Fibroblast of mammary gland (primary cell): ENCODE measurements around the gene MAGEA9.
"Not testable (repeated sequence)": the region's sequence is repeated elsewhere in the genome, so short reads cannot be mapped to it uniquely, and the experiment has no call there.

Source experiments
- DNase-seq: peaks from one replicate; pipeline ENCODE4 v3.0.0-alpha.2; 2010; ENCODE audit warnings: low read depth
- H3K4me3 ChIP-seq: 2 replicates; pipeline ENCODE4 v1.5.1; 2011; ENCODE audit warnings: low read depth, mild to moderate bottlenecking, low read length, moderate library complexity; ENCODE audit not compliant: control insufficient read depth
- CTCF ChIP-seq: conservative IDR thresholded peaks from 2 replicates; pipeline ENCODE4 v1.5.1; 2011; ENCODE audit warnings: low read depth, low read length, inconsistent platforms; ENCODE audit not compliant: control insufficient read depth, insufficient read depth

The MAGEA9 gene, protein sequence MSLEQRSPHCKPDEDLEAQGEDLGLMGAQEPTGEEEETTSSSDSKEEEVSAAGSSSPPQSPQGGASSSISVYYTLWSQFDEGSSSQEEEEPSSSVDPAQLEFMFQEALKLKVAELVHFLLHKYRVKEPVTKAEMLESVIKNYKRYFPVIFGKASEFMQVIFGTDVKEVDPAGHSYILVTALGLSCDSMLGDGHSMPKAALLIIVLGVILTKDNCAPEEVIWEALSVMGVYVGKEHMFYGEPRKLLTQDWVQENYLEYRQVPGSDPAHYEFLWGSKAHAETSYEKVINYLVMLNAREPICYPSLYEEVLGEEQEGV

GRCh38 chrX:149781727-149782126 lies at the start of gene MAGEA9:
Gene MAGEA9, plus strand, starts transcription at chrX:149781930. Its CDS starts 4,281 bp downstream, at chrX:149786211.
- DNase-seq, H3K4me3 ChIP-seq: not testable (repeated sequence)

GRCh38 chrX:149742269-149742668 lies 39.5 kb upstream of the MAGEA9 start:
- not testable (repeated sequence) for DNase-seq, H3K4me3 ChIP-seq

GRCh38 chrX:149746390-149747007 lies 35.2 kb upstream of the MAGEA9 start:
- not testable (repeated sequence) for DNase-seq, H3K4me3 ChIP-seq

DNA sequence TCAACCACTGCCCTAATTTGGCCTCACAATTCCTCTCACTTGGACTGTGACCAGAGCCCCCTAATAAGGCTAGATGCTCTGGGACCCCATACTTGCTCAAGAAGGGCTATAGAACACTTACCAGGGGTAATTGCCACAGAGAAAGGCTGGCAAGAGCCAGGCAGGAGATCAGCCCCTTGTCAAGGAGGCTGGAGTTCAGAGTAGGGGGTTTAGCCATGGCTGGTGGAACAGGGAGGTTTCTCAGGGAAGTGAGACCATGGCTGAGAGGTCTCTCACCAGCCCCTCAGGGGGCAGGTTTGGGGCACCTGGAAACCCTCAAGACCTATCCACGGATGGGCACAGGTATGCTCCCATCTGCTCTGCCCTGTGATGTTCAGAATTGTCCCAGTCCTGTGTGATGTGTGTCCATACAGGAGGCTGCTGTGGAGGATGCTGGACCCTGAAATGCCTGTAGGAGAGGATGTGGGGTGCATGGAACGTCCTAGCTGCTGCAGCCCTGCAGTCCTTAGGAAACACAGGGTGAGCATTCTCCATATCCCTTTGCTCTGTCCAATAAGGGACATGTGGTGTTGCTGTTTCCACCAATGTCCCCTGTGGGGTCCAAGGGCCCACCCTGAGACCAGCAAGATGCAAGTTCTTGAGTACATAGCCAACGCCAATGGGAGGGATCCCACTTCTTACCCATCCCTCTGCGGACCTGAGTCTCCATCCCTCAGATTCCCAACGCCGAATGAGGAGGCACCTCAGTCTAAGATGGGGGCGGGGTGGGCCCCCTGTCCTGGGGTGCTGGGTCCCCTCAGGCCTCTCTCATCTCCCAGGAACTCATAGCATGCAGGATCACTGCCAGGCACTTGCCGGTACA lies 24.3 kb upstream of the MAGEA9 start:
- no peak for TF ChIP-seq CTCF
- DNase-seq: no peak
- no peak overlapping the region for H3K4me3 ChIP-seq

DNA sequence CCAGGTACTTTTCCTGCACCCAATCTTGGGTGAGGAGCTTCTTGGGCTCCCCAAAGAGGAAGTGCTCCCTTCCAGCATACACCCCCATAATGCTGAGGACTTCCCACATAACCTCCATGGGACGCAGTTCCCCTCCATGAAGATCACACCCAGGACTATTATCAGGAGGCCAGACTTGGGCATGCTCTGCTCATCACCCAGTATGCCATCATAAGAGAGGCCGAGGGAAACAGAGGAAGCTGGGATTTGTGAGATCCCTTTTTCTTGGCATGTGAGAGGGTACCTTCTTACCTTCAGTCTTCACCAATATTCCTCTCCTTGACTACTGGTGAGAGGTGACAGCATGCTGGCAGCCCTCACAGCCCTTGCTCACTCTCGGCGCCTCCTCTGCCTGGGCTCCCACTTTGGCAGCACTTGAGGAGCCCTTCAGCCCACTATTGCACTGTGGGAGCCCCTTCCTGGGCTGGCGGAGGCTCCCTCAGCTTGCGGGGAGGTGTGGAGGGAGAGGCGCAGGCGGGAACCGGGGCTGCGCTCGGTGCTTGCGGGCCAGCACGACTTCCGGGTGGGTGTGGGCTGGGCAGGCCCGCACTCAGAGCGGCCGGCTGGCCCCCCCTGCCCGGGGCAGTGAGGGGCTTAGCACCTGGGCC lies 23.5 kb upstream of the MAGEA9 start:
- no peak for TF ChIP-seq CTCF
- DNase-seq: no peak
- H3K4me3 ChIP-seq: no peak overlapping the region

DNA sequence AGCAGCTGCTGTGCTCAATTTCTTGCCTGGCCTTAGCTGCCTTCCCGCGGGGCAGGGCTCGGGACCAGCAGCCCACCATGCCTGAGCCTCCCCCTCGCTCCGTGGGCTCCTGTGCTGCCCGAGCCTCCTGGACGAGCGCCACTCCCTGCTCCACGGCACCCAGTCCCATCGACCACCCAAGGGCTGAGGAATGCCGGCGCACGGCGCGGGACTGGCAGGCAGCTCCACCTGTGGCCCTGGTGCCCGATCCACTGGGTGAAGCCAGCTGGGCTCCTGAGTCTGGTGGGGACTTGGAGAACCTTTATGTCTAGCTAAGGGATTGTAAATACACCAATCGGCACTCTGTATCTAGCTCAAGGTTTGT lies 23.0 kb upstream of the MAGEA9 start:
- not testable (repeated sequence) for DNase-seq, H3K4me3 ChIP-seq

DNA sequence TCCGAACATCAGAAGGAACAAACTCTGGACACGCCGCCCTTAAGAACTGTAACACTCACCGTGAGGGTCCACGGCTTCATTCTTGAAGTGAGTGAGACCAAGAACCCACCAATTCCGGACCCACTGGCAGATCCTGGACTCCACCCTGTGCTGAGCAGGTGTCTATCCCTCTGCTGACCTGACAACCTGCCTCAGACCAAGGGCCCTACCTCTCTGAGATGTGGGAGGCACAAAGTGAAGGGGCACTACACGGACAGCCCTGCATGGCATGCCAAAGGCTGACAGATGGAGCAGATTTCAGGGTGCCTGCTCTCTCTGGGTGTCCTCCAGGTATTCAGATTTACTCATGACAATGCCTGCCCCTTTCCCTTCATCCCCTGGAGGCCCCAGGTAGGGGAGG lies 21.9 kb upstream of the MAGEA9 start:
- H3K4me3 ChIP-seq: no peak overlapping the region
- TF ChIP-seq CTCF: no peak
- DNase-seq: no peak

GRCh38 chrX:149760965-149761364 lies 20.8 kb upstream of the MAGEA9 start:
- no peak for TF ChIP-seq CTCF
- no peak overlapping the region for H3K4me3 ChIP-seq
- no peak for DNase-seq

DNA sequence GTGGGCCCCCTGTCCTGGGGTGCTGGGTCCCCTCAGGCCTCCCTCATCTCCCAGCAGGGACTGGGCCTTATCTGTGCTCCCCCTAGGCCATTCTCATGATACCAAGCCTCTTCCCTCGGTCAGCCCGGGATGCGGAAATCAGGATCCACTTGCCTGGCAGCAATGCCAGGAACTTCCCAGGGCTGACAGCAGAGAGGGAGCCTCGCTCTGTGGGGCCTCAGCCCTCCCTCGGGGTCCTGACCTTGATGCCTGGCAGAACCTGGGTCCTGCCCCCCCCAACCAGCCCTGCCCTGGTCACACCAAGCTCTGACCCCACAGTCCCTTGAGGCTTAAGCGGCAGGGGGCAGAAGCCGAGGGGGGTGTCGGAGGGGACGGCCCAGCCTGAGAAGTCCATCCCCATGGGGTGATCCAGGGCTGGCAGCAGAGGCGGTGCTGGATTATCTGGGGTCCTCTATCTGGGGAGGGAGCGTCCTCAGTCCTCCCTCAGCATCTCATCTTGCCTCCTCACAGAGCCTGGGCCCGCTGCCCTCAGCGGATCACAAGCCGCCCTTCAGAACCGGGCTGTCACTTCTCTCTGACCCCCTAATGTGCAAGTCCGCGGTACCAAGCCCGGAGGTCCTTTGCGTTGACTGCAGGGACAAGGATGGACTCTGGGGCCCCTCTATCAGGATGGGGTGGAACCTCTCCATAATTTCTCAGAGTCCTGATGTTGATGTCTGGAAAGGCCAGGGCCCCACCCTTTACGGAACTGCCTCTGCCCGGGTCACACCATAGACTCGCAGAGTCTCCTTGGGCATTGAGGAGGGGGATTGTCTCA lies 19.7 kb upstream of the MAGEA9 start:
- DNase-seq: not testable (repeated sequence)

More for the DNA sequence above, 19.7 kb upstream of the MAGEA9 start:
- H3K4me3 ChIP-seq: not testable (repeated sequence)
